SK-N-SH (cell line): ENCODE results near the gene FGD3.

Experiments used
- CHD2 ChIP-seq: fragments of 150-350 bp; IDR thresholded peaks from 2 replicates; pipeline ENCODE4 v1.6.1; 2018; ENCODE audit warnings: low read length; ENCODE audit not compliant: partially characterized antibody
- CTCF ChIP-seq: fragments of 200-600 bp; sonication (generic); IDR thresholded peaks from 2 replicates; pipeline ENCODE4 v1.6.1; 2017; ENCODE audit warnings: antibody characterized with exemption, mild to moderate bottlenecking, moderate library complexity
- EP300 ChIP-seq, 2 experiments: IDR thresholded peaks; 2 replicates each; pipeline versions ENCODE4 v1.4.0 to v1.6.1; 2012; ENCODE audit warnings: borderline replicate concordance in 1 of 2, low read depth in 1 of 2, low read length in 1 of 2
- EZH2phosphoT487 ChIP-seq: fragments of 200-600 bp; sonication (generic); IDR thresholded peaks from 2 replicates; pipeline ENCODE4 v1.6.1; 2017; ENCODE audit warnings: low read depth, mixed run types, mild to moderate bottlenecking, antibody characterized with exemption, moderate library complexity, borderline replicate concordance
- MAX ChIP-seq: IDR thresholded peaks from 2 replicates; pipeline ENCODE4 v1.4.0; 2012; ENCODE audit warnings: low read depth
- MXI1 ChIP-seq: IDR thresholded peaks from 2 replicates; pipeline ENCODE4 v1.6.1; 2012; ENCODE audit warnings: mild to moderate bottlenecking, low read depth, low read length, improper control_type of control experiment
- POLR2AphosphoS5 ChIP-seq: IDR thresholded peaks from 2 replicates; pipeline ENCODE4 v1.6.1; 2012; ENCODE audit warnings: low read depth, low read length
- RCOR1 ChIP-seq: fragments of 150-350 bp; IDR thresholded peaks from 2 replicates; pipeline ENCODE4 v1.6.1; 2017; ENCODE audit warnings: antibody characterized with exemption, low read length
- RFX5 ChIP-seq: IDR thresholded peaks from 2 replicates; pipeline ENCODE4 v1.6.1; 2012; ENCODE audit warnings: mild to moderate bottlenecking, improper control_type of control experiment, low read length
- RXRA ChIP-seq: IDR thresholded peaks from 2 replicates; pipeline ENCODE4 v1.4.0; 2012; ENCODE audit warnings: low read depth, mild to moderate bottlenecking, borderline replicate concordance
- SIN3A ChIP-seq: IDR thresholded peaks from 2 replicates; pipeline ENCODE4 v1.6.1; 2012; ENCODE audit warnings: low read depth, mild to moderate bottlenecking, low read length, moderate library complexity, borderline replicate concordance
- USF1 ChIP-seq: IDR thresholded peaks from 2 replicates; pipeline ENCODE4 v1.4.0; 2012; ENCODE audit warnings: low read depth, borderline replicate concordance

GRCh38 chr9:93077367-93077766 is 130.0 kb downstream of the FGD3 start:
- TF ChIP-seq POLR2AphosphoS5: no peak
- TF ChIP-seq RXRA: no peak
- TF ChIP-seq USF1: no peak
- TF ChIP-seq CTCF: no peak
- no peak for TF ChIP-seq MAX
- no peak for TF ChIP-seq RFX5
- TF ChIP-seq SIN3A: no peak
- TF ChIP-seq EP300 (IDR thresholded peaks at IDR 0.05; ENCODE audit: borderline replicate concordance in 1 of 2, low read depth in 1 of 2, low read length in 1 of 2): no peak
- no peak for TF ChIP-seq MXI1
- TF ChIP-seq RCOR1: no peak
- TF ChIP-seq EZH2phosphoT487: no peak
- TF ChIP-seq CHD2: no peak
